ENCODE data around the gene PTPRF.

DNA sequence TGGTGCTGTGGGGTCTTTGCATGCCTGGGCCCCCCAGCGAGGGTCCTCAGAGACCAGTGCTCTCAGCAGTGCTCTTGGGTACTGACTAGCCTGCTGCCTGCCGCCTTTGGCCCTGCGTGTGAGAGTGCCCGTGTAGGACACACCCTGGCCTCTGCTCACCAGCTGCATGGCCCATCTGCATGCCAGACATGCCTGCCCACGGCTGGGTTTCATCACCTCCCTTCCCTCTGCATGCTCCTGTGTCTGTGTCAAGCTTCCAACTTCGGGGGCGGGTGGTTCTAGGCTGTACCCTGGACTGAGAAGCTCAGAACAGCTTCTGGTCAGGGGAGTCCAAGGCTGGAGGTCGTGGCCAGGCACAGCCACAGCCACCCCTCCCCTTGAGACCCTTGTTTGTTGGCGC, 56.9 kb downstream of the PTPRF start:
- TF ChIP-seq POLR2A (IDR thresholded peaks at IDR 0.05; ENCODE audit: low read depth, low read length) (no peak), TAF1 (IDR thresholded peaks at IDR 0.05; ENCODE audit: borderline replicate concordance, low read depth, low read length) (no peak), POLR2AphosphoS5 (IDR thresholded peaks at IDR 0.05; ENCODE audit: low read depth, low read length) (no peak)
